K562 treated with DMSO at 1 percent for 12 hours (cell line): Measurements from ENCODE around the gene MINPP1. TPM values are rescaled to one million over a fixed set of nuclear protein-coding genes. Genes with fewer than 3 reads are reported as not detected.

Source experiments
- total RNA-seq: library from RNA; unstranded; fragments of 300-600 nt; gene quantifications from 2 replicates; pipeline ENCODE4 v1.2.3, GENCODE V29; 2022; ENCODE audit not compliant: insufficient read depth

Gene MINPP1
- total RNA-seq = 16.5 and 42.5 TPM in 2 replicates

GRCh38 chr10:87504640-87505365 lies at the start of gene MINPP1:
Gene MINPP1, plus strand, starts transcription at chr10:87504893. Its CDS starts 23 bp downstream, at chr10:87504916.

Other genes starting within 250 kb of the MINPP1 start
- 5.0 and 15.2 TPM in 2 replicates for gene NUTM2D, start 147.1 kb upstream of the MINPP1 start, total RNA-seq
- gene PAPSS2, start 155.0 kb downstream of the MINPP1 start, total RNA-seq = not detected in 2 replicates